GM19438 (cell line): ENCODE data around the gene MSRB3.

ENCODE experiments used
- ATAC-seq: cut with Tn5 transposase; IDR thresholded peaks from one replicate; pipeline ENCODE4 v1.9.1; 2021; ENCODE audit warnings: low read depth; ENCODE audit not compliant: unreplicated experiment

Gene MSRB3

GRCh38 chr12:65384240-65384639 lies 105.8 kb downstream of the MSRB3 start:
- ATAC-seq = no peak

- no peak for ATAC-seq
Measured at GRCh38 chr12:65387396-65387795, 108.9 kb downstream of the MSRB3 start.

- no peak for ATAC-seq
Measured at GRCh38 chr12:65389436-65389835, 111.0 kb downstream of the MSRB3 start.

DNA sequence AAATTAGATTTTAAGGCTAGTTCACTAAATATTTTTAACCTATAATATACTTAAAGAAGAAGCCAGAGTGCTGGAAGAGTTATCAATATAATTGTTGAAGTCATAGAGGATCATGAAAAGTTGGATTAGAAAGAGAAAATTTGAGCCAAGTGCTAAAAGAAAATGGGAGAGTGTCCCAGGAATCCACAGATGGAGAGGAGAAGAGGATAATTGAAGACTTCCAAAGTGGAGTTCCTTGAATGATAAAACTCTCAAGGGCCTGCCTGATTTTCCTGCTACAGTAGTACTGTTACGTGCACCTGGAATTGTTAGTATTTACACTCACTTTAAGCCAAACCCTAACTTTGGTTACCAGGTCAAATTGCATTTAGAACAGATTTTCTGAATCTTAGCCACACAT lies 113.2 kb downstream of the MSRB3 start:
- no peak for ATAC-seq

- no peak for ATAC-seq
Measured at GRCh38 chr12:65392491-65392890, 114.0 kb downstream of the MSRB3 start.

- ATAC-seq = no peak
Measured at GRCh38 chr12:65403188-65403587, 124.7 kb downstream of the MSRB3 start.

DNA sequence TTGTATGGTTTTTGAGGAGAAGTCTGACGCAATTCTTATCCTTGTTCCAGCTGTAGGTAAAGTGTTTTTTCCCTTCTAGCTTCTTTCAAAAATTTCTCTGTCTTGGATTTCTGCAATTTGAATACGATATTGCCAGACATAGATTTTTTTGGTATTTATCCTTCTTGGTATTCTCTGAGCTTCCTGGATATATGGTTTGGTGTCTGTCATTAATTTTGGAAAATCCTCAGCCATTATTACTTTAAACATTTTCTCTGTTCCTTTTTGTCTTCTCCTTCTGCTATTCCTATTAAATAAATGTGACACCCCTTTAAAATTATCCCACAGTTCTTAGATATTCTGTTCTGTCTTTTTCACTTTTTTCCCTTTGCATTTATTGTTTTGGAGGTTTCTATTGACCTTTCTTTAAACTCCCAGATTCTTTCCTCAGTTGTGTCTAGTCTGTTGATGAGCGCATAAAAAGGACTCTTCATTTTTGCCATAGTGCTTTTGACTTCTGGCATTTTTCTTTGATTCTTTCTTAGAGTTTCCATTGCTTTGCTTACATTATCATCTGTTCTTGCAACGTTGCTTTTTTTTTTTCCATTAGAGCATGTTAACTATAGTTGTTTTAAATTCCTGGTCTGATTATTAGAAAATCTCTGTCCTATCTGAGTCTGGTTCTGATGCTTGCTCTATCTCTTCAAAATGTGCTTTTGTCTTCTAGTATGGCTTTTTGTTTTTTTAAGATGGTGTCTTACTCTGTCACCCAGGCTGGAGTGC lies 129.1 kb downstream of the MSRB3 start:
- ATAC-seq = no peak

DNA sequence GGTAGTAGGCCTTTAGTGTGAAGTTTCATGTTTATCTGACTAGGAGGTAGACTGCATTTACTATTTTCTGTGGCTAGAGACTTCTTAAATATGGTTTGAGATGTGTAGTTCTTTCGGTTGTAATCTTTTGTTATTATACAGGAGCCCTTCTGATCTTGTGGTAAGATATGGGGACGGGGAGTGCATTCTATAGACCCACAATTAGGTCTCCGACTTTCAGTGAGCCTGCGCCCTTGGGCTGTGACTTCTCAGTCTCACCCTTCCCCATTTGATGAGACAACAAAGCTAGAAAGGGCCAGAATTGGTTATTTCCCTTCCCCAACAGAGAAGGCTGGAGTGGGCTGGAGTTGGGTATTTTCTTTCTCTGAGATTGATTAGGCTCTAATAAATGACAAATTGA lies 130.0 kb downstream of the MSRB3 start:
- no peak for ATAC-seq

DNA sequence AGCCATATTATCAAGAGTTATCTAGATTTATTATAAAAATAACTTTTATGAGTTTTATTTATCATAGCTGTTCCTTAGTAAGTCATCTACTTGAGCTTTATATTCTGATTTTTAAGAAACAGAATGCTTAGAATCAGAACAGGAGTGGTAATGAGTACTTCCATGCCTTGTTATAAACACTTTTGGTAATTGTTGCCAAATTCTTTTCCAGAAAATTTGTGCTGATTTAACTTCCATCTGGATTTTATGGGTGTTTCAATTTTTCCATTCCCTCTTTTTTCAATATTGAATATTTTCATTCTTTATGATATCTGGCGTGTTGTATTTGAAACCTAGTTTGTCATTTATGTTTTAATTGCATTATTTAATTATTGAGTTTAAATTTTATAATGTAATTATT lies 131.2 kb downstream of the MSRB3 start:
- ATAC-seq = no peak

DNA sequence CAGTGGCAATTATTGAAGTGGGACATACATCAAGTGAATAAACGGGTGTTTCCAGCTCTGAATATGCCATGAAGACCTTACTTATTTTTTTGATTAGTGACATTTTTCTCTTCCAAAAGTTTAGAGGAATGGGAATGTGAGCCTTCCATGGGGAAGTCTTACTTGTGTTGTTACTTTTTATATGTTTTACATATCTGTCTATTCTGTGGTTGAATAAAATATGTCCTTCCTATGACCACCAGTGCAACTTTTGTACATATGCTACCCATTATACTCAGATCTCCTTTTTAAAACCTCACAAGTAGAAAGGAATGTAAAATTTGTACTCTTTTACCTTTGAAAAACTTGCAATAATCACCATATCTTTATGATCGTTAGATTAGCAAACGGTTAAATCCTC lies 132.7 kb downstream of the MSRB3 start:
- ATAC-seq = no peak

- ATAC-seq = no peak
Measured at GRCh38 chr12:65414526-65414925, 136.0 kb downstream of the MSRB3 start.

GRCh38 chr12:65415826-65416225 lies 137.3 kb downstream of the MSRB3 start:
- ATAC-seq = no peak

GRCh38 chr12:65419284-65420072 lies 141.0 kb downstream of the MSRB3 start:
- no peak for ATAC-seq

GRCh38 chr12:65420941-65421340 lies 142.5 kb downstream of the MSRB3 start:
- no peak for ATAC-seq

DNA sequence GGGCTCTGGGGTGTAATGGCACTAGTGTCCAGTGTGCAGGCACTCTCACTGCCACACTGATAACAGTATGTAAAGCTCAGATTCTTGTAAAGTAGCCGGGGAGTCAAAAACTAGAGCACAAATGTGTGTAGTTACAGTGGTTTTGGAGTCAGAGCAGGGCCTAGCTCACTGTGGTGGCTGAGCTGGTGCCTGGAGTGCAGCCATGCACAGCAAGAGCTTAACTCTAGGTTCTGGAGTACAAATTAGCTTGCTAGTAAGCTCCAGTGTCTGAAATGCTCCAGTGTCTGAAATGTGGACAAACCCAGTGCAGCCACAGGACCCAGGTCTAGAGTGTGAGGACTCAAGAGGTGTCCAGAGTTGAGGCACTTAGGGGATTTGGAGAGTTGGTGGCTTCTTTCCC lies 149.2 kb downstream of the MSRB3 start:
- ATAC-seq = no peak

DNA sequence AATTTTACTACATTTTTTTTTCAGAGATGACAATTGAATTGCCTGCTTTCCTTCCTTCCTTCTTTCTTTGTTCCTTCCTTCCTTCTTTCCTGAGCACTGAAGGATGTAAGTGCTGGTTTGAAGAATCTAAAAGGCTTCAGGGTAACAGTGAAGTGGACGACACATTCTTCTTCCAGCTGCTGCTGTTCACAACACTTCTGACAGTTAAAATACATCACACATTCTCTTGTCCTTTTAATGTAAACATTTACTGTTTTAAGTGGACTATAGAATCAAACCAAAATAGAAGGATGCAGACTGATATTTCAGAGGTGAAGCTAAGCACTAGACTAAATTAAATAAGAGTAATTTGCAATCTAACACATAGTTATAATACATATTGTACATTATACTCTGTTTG lies 151.5 kb downstream of the MSRB3 start:
- no peak for ATAC-seq

GRCh38 chr12:65430571-65431306 lies 152.3 kb downstream of the MSRB3 start:
- no peak for ATAC-seq

DNA sequence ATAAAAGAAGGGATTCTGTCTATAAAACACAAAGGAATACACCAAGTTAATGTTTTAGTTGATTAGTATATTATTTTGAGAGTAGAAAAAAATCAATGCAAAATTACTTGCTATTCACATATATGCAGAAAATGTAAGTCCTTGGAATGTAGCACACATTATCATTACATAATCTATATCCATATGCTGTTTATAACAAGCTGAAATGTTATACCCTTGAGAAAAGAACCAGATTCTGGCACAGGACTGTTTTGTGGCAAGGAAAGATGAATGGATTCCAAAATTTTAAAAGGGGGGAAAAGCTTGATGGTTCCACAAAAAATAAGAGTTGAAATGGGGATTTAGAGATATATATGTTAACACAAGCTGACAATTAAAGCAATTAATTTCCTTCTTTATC lies 153.6 kb downstream of the MSRB3 start:
- no peak for ATAC-seq

DNA sequence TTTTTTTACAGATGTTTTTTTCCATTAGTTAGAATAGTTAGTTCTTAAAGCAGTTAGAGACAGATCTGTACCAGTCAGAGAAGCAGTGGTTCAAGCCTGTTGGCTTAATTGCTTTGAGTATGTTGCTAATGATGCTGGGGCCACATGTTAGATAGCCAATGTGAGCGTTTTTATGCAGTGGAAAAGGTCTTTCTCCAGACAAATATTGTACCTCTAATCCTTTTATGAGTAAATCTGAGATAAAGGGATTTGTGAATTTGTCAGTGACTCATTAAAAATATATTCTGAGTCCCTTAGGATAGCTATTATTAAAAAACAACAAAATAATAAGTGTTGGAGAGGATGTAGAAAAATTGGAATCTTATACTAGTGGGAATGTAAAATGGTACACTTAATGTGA lies 154.2 kb downstream of the MSRB3 start:
- no peak for ATAC-seq

DNA sequence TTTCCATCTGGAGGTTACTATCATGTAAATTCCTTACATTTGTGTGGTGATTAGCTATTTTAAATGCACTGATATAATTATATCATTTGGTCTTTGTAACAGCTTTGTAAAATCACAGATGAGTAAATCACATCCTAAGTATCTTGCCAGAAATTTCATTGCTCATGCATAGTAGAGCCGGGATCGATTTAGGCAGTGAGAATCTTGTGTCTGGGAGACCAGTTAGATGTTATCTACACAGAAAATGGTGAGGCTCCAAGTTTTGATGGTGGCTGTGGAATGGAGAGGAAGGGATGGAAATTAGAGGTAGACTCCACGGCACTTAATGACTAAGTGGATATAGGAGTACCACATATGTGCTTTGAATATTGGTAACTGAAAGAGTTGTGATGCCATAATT lies 156.3 kb downstream of the MSRB3 start:
- ATAC-seq = no peak

DNA sequence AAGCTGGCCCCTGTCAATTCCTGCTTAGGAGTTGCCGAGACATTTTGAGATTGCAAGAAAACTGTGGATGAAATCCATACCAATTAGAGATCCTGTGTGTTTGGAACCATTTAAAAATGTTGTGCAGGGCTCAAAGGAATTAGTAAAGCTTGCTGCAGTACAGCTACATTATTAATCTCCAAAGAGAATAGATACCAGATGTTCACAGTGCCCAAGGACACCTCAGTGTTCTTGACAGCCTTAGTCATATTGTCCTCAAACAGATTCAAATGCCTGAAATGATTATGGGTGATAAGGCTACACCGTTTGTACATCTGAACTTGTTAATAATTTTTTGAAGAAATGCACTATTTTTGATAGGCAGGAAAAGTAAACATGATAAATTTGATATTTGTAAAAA lies 164.6 kb downstream of the MSRB3 start:
- no peak for ATAC-seq
